ENCODE measurements around the gene SMAGP.
"Not testable (repeated sequence)": the region's sequence is repeated elsewhere in the genome, so short reads cannot be mapped to it uniquely, and the experiment has no call there.

Gene SMAGP

GRCh38 chr12:51222461-51222860 lies 47.8 kb downstream of the SMAGP start:
- DNase-seq, result no peak

GRCh38 chr12:51219857-51220256 lies 50.4 kb downstream of the SMAGP start:
- not testable (repeated sequence) for DNase-seq

- DNase-seq, result no peak
Observed at GRCh38 chr12:51219322-51219721, 50.9 kb downstream of the SMAGP start.

GRCh38 chr12:51218607-51219161 lies 51.5 kb downstream of the SMAGP start:
- DNase-seq, result no peak

- peak; percentile 74 for DNase-seq
Observed at GRCh38 chr12:51217968-51218606, 52.1 kb downstream of the SMAGP start, which contains the start of gene POU6F1. Gene POU6F1, minus strand, starts transcription at chr12:51218062. Its CDS starts 11,226 bp downstream, at chr12:51206836.

GRCh38 chr12:51217133-51217967 lies 52.9 kb downstream of the SMAGP start:
- DNase-seq, result peak; percentile 37

GRCh38 chr12:51216642-51217041 lies 53.6 kb downstream of the SMAGP start:
- DNase-seq, result no peak

- DNase-seq, result no peak
Observed at GRCh38 chr12:51214895-51215294, 55.3 kb downstream of the SMAGP start.

GRCh38 chr12:51210690-51211395 lies 59.4 kb downstream of the SMAGP start:
- no peak for DNase-seq

- DNase-seq, result no peak
Observed at GRCh38 chr12:51209259-51209658, 61.0 kb downstream of the SMAGP start.

- no peak for DNase-seq
Observed at GRCh38 chr12:51208016-51208660, 62.1 kb downstream of the SMAGP start.

GRCh38 chr12:51205350-51205749 lies 64.9 kb downstream of the SMAGP start:
- no peak for DNase-seq

GRCh38 chr12:51202718-51203117 lies 67.5 kb downstream of the SMAGP start:
- DNase-seq, result no peak

- no peak for DNase-seq
Observed at GRCh38 chr12:51200806-51201205, 69.4 kb downstream of the SMAGP start.

GRCh38 chr12:51200156-51200555 lies 70.1 kb downstream of the SMAGP start:
- no peak for DNase-seq

GRCh38 chr12:51199366-51199945 lies 70.8 kb downstream of the SMAGP start:
- DNase-seq, result no peak

- DNase-seq, result no peak
Observed at GRCh38 chr12:51198568-51199365, 71.4 kb downstream of the SMAGP start.

- DNase-seq, result no peak
Observed at GRCh38 chr12:51197736-51198567, 72.3 kb downstream of the SMAGP start.

- DNase-seq, result no peak
Observed at GRCh38 chr12:51196547-51196946, 73.7 kb downstream of the SMAGP start.

- no peak for DNase-seq
Observed at GRCh38 chr12:51195841-51196240, 74.4 kb downstream of the SMAGP start.

All from NCI-H1436 (cell line).